Right ventricle myocardium superior (tissue), 1 donor: Measurements from ENCODE around the gene FAM98C. TPM values are rescaled to one million over a fixed set of nuclear protein-coding genes. Genes with fewer than 3 reads are reported as not detected.
"Not testable (repeated sequence)": the region's sequence is repeated elsewhere in the genome, so short reads cannot be mapped to it uniquely, and the experiment has no call there.

Source experiments
- ATAC-seq: fragments of 200-7000 bp; cut with Tn5 transposase; one replicate; pipeline ENCODE4 v1.9.1; 2020; ENCODE audit warnings: mild to moderate bottlenecking; ENCODE audit not compliant: poor library complexity
- DNase-seq: peaks from one replicate; pipeline ENCODE4 v3.0.0-alpha.2; 2020
- intact Hi-C: fragments of 100-400 bp; cut with DNase I; formaldehyde crosslinking; loops from one replicate; pipeline ENCODE4 v1.11.2; 2022
- long read RNA-seq: library from polyadenylated mRNA; unstranded; transcript quantifications from one replicate; pipeline ENCODE4 v2.0.0, GENCODE V29; 2021
- total RNA-seq: library from RNA; stranded (reverse); fragmentation: NEBNext Ultra II Directional; extraction: Animal tissue kit (Norgen Biotek cat#: 25700); gene quantifications from one replicate; pipeline ENCODE4 v1.2.1, GENCODE V29; 2021
- donor health status: DM: no; HTN: yes; CAD: no; lungs with severe emphysema.

FAM98C gene
- 10.5 TPM for total RNA-seq
- long read RNA-seq, transcript FAM98C-201 (8 exons, 1,271 nt), result major isoform, 14 of 21 reads
- long read RNA-seq, partial matches to known transcripts, result 2 of 21 reads
- long read RNA-seq, other reads (novel, unspliced or antisense), result 4 of 21 reads

DNA sequence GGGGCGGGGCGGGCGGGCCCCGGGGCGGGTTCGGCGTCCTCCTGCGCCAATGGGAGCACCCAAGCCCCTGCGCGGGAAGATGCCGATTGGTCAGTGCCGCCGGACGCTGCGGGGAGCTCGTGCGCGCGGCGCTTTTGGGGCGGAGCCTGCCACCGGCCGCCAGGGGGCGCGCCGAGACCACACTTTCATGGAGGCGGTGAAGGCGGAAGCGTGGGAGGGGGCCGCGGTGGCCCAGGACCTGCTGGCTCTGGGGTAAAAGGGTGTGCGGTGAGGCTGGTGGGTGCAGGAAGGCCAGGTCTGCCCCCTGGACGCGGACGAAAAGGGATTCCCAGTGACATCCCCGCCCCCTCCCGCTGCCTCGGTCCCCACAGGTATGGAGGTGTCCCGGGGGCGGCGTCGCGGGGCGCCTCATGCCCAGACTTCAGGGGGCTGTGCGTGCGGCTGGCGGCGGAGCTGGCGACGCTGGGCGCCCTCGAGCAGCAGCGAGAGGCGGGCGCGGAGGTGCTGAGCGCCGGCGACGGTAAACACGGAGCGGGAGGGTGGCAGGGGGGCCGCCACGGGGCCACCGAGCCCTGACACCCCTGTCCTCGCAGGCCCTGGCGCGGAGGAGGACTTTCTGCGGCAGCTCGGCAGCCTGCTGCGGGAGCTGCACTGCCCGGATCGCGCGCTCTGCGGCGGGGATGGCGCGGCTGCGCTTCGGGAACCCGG lies at the start of gene FAM98C:
Gene FAM98C, plus strand, starts transcription at position 127 of the 708 bp plus-strand sequence. Its CDS starts 61 bp downstream, at position 188.
- DNase-seq (peak; percentile 98), ATAC-seq (peak; percentile 99)
- intact Hi-C loops, result loop anchor here (5.0 to 10.0 kb wide), 2 partner anchors 229 to 522 kb away; no protein-coding TSS in a partner anchor

DNA sequence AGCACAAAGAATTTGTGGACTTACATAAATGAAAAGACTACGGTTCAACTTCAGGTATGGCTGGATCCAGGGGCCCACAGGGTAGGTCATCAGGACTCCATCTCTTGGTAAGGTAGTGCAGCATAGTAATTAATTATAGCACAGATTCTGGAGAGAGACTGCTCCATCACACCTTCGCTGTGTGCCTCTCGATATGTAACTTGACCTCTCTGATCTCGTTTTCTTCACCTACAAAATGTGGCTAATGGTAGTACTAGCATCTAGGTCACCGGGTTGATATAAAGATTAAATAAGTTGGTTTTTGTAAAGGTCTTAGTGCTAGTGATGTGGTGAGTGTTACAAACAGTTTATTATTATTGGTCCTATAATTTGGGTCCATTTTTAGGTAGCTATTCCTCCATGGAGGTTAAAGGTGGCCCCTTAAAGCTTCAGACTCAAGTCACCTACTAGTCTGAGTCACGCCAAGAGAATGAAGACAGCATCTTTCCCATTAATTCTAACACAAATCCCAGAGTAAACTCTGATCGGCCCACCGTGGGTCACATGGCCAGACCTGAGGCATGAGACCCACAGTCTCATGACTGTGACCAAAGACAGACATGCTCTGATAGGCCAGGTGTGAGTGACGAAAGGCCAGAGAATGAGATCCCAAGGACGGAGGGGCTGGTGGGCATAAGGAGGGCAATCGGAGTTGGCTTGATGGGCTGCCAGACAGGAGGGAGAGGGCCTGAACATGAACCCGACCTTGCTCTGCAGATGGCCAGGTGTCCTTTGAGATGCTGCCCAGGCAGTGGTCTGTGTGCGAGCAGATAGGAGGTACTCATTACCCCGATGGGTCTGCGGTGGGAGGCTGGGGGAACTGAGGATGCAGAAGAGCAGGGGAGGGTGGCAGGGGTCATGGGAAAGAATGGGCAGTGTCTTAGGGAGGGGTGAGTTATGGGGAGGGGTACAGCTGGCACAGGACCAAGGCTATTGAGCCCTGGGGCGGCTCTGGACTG lies 46.9 kb upstream of the FAM98C start:
- intact Hi-C loops, result no loop called here
- DNase-seq, result no peak
- ATAC-seq, result no peak

DNA sequence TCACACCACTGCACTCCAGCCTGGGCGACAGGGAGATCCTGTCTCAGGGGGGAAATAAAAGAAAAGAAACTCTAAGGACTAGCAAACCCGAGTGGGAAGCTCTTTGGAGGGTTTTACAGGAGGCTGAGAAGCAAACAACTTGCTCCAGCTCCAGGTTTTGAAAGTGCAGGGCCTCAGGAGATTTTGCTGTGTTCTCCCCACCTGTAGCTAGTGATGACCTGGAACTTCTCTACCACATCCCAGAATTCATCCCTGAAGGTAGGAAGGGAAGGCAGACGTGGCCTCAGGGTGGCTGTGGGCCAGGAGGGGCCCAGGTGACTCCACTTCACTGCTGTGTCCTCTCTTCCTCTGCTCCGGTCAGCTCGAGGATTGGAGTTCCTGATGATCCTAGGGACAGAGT lies 44.8 kb upstream of the FAM98C start:
- DNase-seq (no peak), ATAC-seq (no peak)
- intact Hi-C loops, result no loop called here

DNA sequence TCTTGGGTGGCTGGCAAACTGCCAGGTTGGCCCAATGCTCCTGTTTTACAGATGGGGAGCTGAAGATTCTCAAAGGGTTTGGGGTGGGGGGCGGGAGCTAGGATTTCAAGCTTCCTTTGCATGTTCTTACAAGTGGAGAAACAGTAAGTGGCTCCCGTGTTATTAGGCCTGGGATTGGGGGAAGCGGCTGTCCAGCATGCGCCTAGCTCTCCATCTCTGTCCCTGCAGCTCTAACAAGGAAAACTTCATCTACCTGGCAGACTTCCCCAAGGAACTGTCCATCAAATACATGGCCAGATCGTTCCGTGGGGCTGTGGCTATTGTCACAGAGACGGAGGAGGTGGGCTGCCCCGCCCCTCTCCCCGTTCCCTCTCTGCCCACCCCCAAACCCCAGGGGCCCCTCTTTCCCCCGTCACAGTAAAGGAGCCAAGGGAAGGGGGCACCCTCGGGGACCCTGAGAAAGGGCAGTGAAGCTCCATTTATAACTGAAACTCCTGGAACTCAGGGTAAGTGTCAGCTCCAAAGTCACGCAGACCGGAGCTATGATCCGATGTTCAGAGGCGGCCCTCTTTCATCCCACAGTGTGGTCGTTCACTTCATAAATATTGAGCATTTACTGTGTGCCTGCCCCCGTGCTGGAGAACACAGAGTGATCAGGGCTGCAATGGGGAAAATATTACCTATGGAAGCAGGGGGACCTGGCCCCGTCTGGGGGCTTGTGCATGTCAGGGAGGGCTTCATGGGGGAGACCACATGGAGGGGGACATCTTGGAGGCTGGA lies 43.5 kb upstream of the FAM98C start:
- no peak for ATAC-seq
- intact Hi-C loops, result no loop called here

DNA sequence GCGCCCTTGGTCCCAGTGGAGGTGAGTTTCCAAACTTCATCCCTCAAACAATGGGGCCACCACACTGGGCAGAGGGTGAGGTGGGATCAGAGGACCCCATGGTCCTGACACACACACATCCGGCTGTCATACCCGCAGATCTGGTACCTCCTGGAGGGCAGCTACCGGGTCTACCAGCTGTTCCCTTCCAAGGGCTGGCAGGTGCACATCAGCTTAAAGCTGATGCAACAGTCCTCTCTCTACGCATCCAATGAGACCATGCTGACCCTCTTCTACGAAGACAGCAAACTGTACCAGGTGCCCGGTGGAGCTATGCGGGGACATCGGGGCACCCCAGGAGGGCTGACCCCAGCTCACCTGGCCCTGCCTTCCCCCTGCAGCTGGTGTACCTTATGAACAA lies 42.5 kb upstream of the FAM98C start:
- ATAC-seq (no peak), DNase-seq (no peak)
- intact Hi-C loops, result no loop called here

More for the DNA sequence above, 43.5 kb upstream of the FAM98C start:
- DNase-seq, result no peak

DNA sequence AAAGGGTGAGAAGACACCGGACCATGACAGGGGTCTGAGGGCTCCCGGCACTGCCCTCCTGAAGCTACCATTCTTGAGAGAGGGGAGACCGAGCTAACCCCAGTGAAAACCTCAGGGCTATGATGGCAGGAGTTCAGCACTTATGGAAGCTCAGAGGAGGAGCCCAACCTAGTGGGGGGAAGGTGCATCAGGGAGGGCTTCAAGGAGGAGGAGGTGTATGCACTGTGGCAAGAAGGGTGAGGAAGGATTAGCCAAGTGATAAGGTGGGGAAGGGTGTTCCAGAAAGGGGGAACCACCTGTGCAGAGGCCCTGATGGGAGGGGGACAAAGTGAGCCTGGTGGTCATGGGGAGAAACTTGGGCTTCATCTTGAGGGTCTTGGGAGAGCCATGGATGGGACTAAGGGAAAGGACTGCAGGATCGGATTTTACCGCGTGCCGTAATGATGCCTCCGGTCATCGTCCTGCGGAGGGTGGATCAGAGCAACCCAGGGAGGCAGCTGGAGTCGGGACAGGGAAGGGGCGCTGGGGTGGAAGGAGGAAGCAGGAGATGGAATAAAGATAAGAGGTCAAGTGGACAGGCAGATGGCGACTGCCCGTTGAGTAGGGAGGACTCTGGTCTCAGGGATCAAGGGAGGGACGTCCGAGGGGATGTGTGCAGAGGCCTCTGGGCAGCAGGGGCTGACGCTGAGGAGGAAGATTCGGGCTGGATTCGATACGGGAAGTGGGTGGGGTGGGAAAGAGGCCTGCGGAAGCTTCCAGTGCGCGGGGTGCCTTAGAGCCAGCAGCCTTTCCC lies 41.9 kb upstream of the FAM98C start:
- DNase-seq, result no peak
- intact Hi-C loops, result no loop called here
- ATAC-seq, result no peak

DNA sequence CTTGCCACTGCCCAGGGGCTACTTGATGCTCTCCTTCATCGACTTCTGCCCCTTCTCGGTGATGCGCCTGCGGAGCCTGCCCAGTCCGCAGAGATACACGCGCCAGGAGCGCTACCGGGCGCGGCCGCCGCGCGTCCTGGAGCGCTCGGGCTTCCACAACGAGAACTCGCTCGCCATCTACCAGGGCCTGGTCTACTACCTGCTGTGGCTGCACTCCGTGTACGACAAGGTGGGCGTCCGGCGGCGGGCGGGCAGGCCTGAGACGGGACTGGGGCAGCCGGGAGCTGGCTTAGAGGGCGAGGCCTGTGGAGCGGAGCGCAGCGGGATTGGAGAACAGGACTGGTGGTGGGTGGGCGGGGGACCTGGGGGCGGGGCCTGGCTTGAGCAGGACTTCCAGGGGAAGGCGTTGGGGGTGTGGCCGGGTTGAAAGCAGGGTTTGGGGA lies 41.2 kb upstream of the FAM98C start:
- ATAC-seq, result peak; percentile 94
- peak; percentile 85 for DNase-seq
- intact Hi-C loops, result no loop called here

DNA sequence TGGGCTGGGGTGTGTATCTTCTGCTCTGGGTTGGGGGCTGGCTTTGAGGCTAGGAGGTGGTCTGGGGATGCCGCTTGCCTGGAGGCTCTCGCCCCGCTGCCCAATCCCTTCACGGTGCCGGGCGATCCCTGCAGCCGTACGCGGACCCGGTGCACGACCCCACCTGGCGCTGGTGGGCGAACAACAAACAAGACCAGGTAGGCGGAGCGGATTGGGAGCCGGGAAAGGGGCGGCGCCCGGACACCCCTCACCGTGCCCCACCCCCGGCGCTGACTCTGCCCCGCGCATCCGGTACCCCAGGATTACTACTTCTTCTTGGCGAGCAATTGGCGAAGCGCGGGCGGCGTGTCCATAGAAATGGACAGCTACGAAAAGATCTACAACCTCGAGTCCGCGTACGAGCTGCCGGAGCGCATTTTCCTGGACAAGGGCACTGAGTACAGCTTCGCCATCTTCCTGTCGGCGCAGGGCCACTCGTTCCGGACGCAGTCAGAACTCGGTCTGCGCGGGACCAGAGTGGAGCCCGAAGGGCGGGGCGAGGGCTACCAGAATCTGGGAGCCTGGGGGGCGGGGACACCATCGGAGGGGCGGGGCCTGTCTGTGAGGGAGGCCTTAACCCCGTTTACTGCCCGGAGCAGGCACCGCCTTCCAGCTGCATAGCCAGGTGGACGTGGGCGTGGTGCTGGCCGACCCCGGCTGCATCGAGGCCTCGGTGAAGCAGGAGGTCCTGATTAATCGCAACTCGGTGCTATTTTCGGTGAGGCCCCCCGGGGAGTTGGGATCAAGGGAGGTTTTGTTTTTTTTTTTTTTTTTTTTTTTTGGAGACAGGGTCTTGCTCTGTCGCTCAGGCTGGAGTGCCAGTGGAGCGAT lies 40.6 kb upstream of the FAM98C start:
- intact Hi-C loops, result no loop called here
- peak; percentile 92 for DNase-seq
- peak; percentile 88 for ATAC-seq

DNA sequence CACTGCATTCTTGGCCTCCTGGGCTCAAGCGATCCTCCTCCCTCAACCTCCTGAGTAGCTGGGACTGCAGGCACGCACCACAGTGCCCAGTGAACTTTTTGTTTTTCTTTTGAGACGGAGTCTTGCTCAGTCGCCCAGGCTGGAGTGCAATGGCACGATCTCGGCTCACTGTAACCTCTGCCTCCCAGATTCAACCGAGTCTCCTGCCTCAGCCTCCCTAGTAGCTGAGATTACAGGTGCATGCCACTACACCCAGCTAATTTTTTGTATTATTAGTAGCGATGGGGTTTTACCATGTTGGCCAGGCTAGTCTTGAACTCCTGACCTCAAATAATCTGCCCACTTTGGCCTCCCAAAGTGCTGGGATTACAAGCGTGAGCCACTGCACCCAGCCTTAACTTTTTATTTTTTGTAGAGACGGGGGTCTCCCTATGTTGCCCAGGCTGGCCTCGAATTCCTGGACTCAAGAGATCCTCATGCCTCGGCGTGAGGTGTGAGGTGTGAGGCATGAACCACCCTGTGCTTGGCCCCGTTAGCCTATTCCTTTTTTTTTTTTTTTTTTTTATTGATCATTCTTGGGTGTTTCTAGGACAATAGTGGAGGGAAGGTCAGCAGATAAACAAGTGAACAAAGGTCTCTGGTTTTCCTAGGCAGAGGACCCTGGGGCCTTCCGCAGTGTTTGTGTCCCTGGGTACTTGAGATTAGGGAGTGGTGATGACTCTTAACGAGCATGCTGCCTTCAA lies 39.8 kb upstream of the FAM98C start:
- DNase-seq, intact Hi-C loops, ATAC-seq: not testable (repeated sequence)

DNA sequence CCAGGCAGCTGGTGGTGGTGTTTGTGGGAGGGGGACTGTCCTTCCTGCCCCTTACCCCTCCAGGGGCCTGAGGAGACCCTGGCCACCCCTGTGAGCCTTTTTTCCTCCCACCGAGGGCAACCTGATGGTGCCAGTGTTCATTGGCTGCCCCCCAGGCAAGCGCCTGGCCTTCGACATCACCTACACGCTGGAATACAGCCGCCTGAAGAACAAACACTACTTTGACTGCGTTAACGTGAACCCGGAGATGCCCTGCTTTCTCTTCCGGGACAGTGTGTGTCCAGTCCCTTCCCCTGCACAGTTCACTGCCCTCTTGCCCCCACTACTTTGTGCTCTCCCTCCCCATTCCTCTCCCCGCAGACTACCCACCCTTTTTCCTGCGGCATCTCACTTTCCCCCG lies 35.9 kb upstream of the FAM98C start:
- no peak for DNase-seq
- intact Hi-C loops, result no loop called here
- no peak for ATAC-seq

DNA sequence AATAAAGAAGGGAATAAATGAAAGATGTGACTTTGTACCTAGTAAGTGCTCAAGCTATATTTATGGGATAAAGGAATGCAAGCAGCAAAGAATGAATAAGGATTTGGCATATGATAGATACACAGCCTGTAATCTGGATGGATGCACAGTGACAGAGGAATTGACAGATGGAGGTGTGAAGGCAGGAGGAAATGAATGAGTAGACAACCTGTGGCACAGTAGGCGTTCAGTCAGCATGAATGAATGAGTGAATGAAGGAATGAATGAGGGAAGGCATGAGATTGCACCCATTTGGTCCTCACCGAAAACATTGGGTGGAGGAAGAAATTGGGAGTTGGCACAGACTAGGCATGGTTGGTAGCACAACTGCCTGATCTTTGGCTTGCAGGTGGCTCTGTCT lies 33.3 kb upstream of the FAM98C start:
- no peak for DNase-seq
- intact Hi-C loops, result no loop called here

DNA sequence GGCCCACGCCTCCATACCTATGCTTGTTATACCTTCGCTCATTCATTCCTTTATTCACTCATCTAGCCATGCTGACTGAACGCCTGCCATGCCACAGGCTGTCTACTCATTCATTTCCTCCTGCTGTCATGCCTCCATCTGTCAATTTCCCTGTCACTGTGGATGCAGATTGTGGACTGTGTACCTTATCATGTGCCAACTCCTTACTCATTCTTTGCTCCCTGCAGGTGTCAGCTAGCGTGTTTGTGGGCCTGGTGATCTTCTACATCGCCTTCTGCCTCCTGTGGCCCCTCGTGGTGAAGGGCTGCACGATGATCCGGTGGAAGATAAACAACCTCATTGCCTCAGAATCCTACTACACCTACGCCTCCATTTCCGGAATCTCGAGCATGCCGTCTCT lies 32.6 kb upstream of the FAM98C start:
- intact Hi-C loops, result no loop called here
- DNase-seq (no peak), ATAC-seq (no peak)

More for the DNA sequence above, 33.3 kb upstream of the FAM98C start:
- no peak for ATAC-seq

DNA sequence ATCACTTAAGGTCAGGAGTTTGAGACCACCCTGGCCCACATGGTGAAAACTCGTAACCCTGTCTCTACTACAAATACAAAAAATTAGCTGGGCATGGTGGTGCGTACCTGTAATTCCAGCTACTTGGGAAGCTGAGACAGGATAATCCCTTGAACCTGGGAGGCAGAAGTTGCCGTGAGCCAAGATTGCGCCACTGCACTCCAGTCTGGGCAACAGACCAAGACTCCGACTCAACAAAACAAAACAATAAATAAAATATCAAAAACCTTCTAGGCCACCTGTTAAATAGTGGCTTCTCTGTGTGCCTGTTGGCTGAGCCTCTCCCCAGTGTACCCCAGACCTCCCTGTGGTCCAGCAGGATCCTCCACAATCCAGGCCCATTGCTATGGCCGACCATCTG lies 31.8 kb upstream of the FAM98C start:
- intact Hi-C loops, result no loop called here
- DNase-seq (no peak), ATAC-seq (no peak)

DNA sequence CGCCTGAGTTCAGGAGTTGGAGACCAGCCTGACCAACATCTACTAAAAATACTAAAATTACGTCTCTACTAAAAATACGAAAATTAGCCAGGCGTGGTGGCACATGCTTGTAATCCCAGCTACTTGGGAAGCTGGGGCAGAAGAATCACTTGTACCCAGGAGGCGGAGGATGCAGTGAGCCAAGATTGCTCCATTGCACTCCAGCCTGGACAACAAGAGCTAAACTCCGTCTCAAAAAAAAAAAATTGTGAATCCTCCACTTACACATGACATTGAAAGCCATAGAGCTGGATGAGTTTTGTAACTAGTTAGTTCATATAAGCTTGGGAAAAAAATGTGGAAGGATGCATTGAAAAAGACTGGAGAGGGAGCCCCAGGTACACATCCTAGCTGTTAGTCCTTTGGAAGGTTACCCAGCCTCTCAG lies 29.0 kb upstream of the FAM98C start:
- DNase-seq (no peak), ATAC-seq (no peak)
- intact Hi-C loops, result loop anchor here (2.0 kb wide), 1 partner anchor 39 kb away; the partner anchor contains the start of gene CATSPERG

DNA sequence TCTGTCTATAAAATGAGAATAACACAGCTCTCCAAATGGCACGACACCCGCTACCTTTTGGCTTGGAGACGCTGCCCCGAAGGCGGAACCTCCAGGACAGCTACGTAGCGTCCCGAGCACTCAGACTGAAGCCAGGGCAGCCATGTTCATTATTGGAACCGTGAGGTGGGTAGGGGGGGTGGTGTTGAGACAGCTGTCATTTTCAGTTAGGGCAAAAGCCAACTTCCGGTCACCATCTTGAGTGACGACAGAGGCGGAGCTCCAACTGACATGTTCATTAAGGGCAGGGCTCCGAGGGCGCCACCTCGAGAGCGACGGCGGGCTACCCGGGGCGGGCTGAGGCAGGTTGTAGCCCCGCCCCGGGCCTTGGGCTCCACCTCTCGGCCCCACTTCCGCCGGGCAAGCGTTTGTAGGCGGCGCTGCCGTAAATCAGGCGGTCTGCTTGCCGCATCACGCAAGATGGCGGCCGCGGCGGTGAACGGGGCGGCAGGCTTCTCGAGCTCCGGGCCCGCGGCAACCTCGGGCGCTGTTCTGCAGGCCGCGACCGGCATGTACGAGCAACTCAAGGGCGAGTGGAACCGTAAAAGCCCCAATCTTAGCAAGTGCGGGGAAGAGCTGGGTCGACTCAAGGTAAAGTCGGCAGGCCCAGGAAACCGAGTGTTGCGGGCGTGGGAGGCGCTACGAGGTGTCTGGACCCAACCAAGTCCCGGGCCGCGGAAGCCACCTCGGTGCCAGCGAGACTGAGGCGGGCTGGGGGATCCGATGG lies 28.4 kb upstream of the FAM98C start, which contains the start of gene PSMD8:
Gene PSMD8, plus strand, starts transcription at position 240 of the 766 bp plus-strand sequence. Its CDS starts 31 bp downstream, at position 271.
- intact Hi-C loops, result loop anchor here (2.0 kb wide), 1 partner anchor 40 kb away; the partner anchor contains the start of gene CATSPERG
- DNase-seq, result peak; percentile 99
- ATAC-seq, result peak; percentile 99
